Naive thymus-derived CD8-positive, alpha-beta T cell (primary cell): ENCODE measurements around the gene SNRPA1. TPM values are rescaled to one million over a fixed set of nuclear protein-coding genes. Genes with fewer than 3 reads are reported as not detected.

Experiments
- ATAC-seq, 2 donors: fragments of 150-1000 bp; cut with Tn5 transposase in 1 of 2; sonication (Bioruptor Pico), chemical (Tn5 transposase) in 1 of 2; 1 replicate in 1 of 2; 2 replicates in 1 of 2; pipeline ENCODE4 v1.10.0; 2021; ENCODE audit warnings: mild to moderate bottlenecking in 2 of 2, moderate library complexity in 2 of 2
- POLR2A ChIA-PET: fragments of 350-600 bp; sonication (Branson Sonifier 250); formaldehyde crosslinking; loops from one replicate; lab custom pipeline; 2021; ENCODE audit warnings: antibody characterized with exemption; lab: Charles Lee
- DNase-seq, 10 donors: peaks; one replicate each; pipeline versions ENCODE4 v3.0.0 to v3.0.0-alpha.2; 2020 to 2022
- H3K27ac Mint-ChIP-seq, 10 donors: one replicate each; pipeline ENCODE4 v1.8.0; 2020 to 2022; ENCODE audit warnings: mild to moderate bottlenecking in 10 of 10, mixed read lengths in 10 of 10, moderate library complexity in 4 of 10, inconsistent platforms in 1 of 10
- H3K27me3 Mint-ChIP-seq, 5 donors: one replicate each; pipeline ENCODE4 v1.8.0; 2021 to 2022; ENCODE audit warnings: mixed read lengths in 5 of 5
- H3K36me3 Mint-ChIP-seq, 3 donors: one replicate each; pipeline ENCODE4 v1.8.0; 2020 to 2022; ENCODE audit warnings: mixed read lengths in 3 of 3, mild to moderate bottlenecking in 2 of 3, inconsistent platforms in 1 of 3
- H3K4me1 Mint-ChIP-seq, 4 donors: one replicate each; pipeline ENCODE4 v1.8.0; 2021 to 2022; ENCODE audit warnings: mixed read lengths in 4 of 4
- H3K4me3 Mint-ChIP-seq, 10 donors: one replicate each; pipeline ENCODE4 v1.8.0; 2020 to 2022; ENCODE audit warnings: mild to moderate bottlenecking in 10 of 10, mixed read lengths in 10 of 10, moderate library complexity in 6 of 10, inconsistent platforms in 1 of 10
- H3K9me3 Mint-ChIP-seq, 9 donors: one replicate each; pipeline ENCODE4 v1.8.0; 2020 to 2022; ENCODE audit warnings: mixed read lengths in 9 of 9, mild to moderate bottlenecking in 3 of 9, inconsistent platforms in 1 of 9, moderate library complexity in 1 of 9
- polyA plus RNA-seq, 3 donors: library from polyadenylated mRNA; unstranded; fragments of 300-500 nt; fragmentation: Illumina TruSeq; gene quantifications; one replicate each; pipeline ENCODE4 v1.2.3, GENCODE V29; 2021
- total RNA-seq, 8 experiments: library from RNA in 2 of 8; stranded (reverse) in 2 of 8; gene quantifications; one replicate each; pipeline ENCODE4 v1.2.3 and lab custom pipeline; 2021 to 2026

SNRPA1 gene
- total and polyA plus RNA-seq, 5 experiments from 2014 or later: 52.5 to 136 (median 68.1) TPM

GRCh38 chr15:101317336-101317872, 22.4 kb upstream of the SNRPA1 start:
- no peak overlapping the region for H3K27ac Mint-ChIP-seq

GRCh38 chr15:101316529-101316928, 21.5 kb upstream of the SNRPA1 start:
- DNase-seq: no peak
- H3K36me3 Mint-ChIP-seq: no peaks in the 10 kb centered on the region
- no peaks in the 10 kb centered on the region for H3K9me3 Mint-ChIP-seq
- ATAC-seq: no peak
- no peak overlapping the region for H3K27ac Mint-ChIP-seq
- POLR2A ChIA-PET: interaction anchor here (1.3 kb wide), 1 partner anchor 60 kb away, joined by 3 read pairs; no protein-coding TSS in a partner anchor
- no peak overlapping the region for H3K4me3 Mint-ChIP-seq
- peaks cover 0 to 10% (median 9%) of the 10 kb centered on the region in 5 donors for H3K27me3 Mint-ChIP-seq
- H3K4me1 Mint-ChIP-seq: peaks cover 9 to 18% (median 14%) of the 10 kb centered on the region in 4 donors

More at GRCh38 chr15:101317336-101317872, 22.4 kb upstream of the SNRPA1 start:
- H3K36me3 Mint-ChIP-seq: peaks cover 0 to 3% (median 0%) of the 10 kb centered on the region in 3 donors
- ATAC-seq (no peak), DNase-seq (no peak)
- peaks cover 9 to 16% (median 14%) of the 10 kb centered on the region in 4 donors for H3K4me1 Mint-ChIP-seq
- POLR2A ChIA-PET: interaction anchor here (1.3 kb wide), 1 partner anchor 59 kb away, joined by 3 read pairs; no protein-coding TSS in a partner anchor
- H3K27me3 Mint-ChIP-seq: peaks cover 0 to 11% (median 1%) of the 10 kb centered on the region in 5 donors
- no peaks in the 10 kb centered on the region for H3K9me3 Mint-ChIP-seq
- no peak overlapping the region for H3K4me3 Mint-ChIP-seq

GRCh38 chr15:101315736-101316135, 20.7 kb upstream of the SNRPA1 start:
- peaks cover 6 to 12% (median 8%) of the 10 kb centered on the region in 4 donors for H3K4me1 Mint-ChIP-seq
- H3K27ac Mint-ChIP-seq: no peak overlapping the region
- no peak overlapping the region for H3K4me3 Mint-ChIP-seq
- DNase-seq (no peak), ATAC-seq (no peak)
- no peaks in the 10 kb centered on the region for H3K36me3 Mint-ChIP-seq
- POLR2A ChIA-PET: no interaction called here
- H3K9me3 Mint-ChIP-seq: no peaks in the 10 kb centered on the region
- H3K27me3 Mint-ChIP-seq: peaks cover 0 to 10% (median 8%) of the 10 kb centered on the region in 5 donors

- H3K36me3 Mint-ChIP-seq: no peaks in the 10 kb centered on the region
- POLR2A ChIA-PET: no interaction called here
- DNase-seq: no peak
These were observed 19.5 kb upstream of the SNRPA1 start for GRCh38 chr15:101314336-101315125.

GRCh38 chr15:101313041-101313761, 18.2 kb upstream of the SNRPA1 start:
- POLR2A ChIA-PET: no interaction called here
- DNase-seq: no peak
- Mint-ChIP-seq H3K36me3 (no peaks in the 10 kb centered on the region), H3K4me3 (no peak overlapping the region), H3K27ac (no peak overlapping the region), H3K9me3 (no peaks in the 10 kb centered on the region), H3K4me1 (peaks cover 0 to 2% (median 0%) of the 10 kb centered on the region in 4 donors), H3K27me3 (peaks cover 0 to 9% (median 3%) of the 10 kb centered on the region in 5 donors)
- ATAC-seq: no peak

More at GRCh38 chr15:101314336-101315125, 19.5 kb upstream of the SNRPA1 start:
- H3K9me3 Mint-ChIP-seq: no peaks in the 10 kb centered on the region
- peaks cover 0 to 2% (median under 1%) of the 10 kb centered on the region in 4 donors for H3K4me1 Mint-ChIP-seq
- H3K27me3 Mint-ChIP-seq: peaks cover 0 to 10% (median 6%) of the 10 kb centered on the region in 5 donors
- no peak overlapping the region for H3K4me3 Mint-ChIP-seq
- H3K27ac Mint-ChIP-seq: peak overlapping the region in 4 of 10 donors; percentile 27 to 41 (median 30)
- no peak for ATAC-seq

GRCh38 chr15:101310508-101310907, 15.5 kb upstream of the SNRPA1 start:
- POLR2A ChIA-PET: interaction anchor here (0.7 kb wide), 1 partner anchor 67 kb away, joined by 4 read pairs; no protein-coding TSS in a partner anchor
- Mint-ChIP-seq H3K36me3 (no peaks in the 10 kb centered on the region), H3K4me1 (peaks cover 0 to 2% (median 0%) of the 10 kb centered on the region in 4 donors), H3K27ac (no peak overlapping the region), H3K9me3 (no peaks in the 10 kb centered on the region), H3K27me3 (peaks cover 0 to 9% (median 3%) of the 10 kb centered on the region in 5 donors), H3K4me3 (no peak overlapping the region)
- DNase-seq: no peak
- no peak for ATAC-seq

GRCh38 chr15:101310161-101310480, 15.1 kb upstream of the SNRPA1 start:
- ATAC-seq (no peak), DNase-seq (no peak)
- no peaks in the 10 kb centered on the region for H3K36me3 Mint-ChIP-seq
- POLR2A ChIA-PET: no interaction called here
- peaks cover 0 to 9% (median 3%) of the 10 kb centered on the region in 5 donors for H3K27me3 Mint-ChIP-seq
- no peaks in the 10 kb centered on the region for H3K9me3 Mint-ChIP-seq
- H3K4me1 Mint-ChIP-seq: peaks cover 0 to 2% (median 0%) of the 10 kb centered on the region in 4 donors
- H3K4me3 Mint-ChIP-seq: no peak overlapping the region
- H3K27ac Mint-ChIP-seq: no peak overlapping the region

GRCh38 chr15:101309436-101310160, 14.6 kb upstream of the SNRPA1 start:
- Mint-ChIP-seq H3K4me3 (no peak overlapping the region), H3K36me3 (no peaks in the 10 kb centered on the region), H3K27me3 (peaks cover 0 to 9% (median 3%) of the 10 kb centered on the region in 5 donors), H3K4me1 (peaks cover 0 to 2% (median 0%) of the 10 kb centered on the region in 4 donors), H3K27ac (no peak overlapping the region), H3K9me3 (no peaks in the 10 kb centered on the region)
- POLR2A ChIA-PET: no interaction called here
- no peak for ATAC-seq
- DNase-seq: peak in 1 of 10 donors; percentile 12

- POLR2A ChIA-PET: no interaction called here
- Mint-ChIP-seq H3K36me3 (no peaks in the 10 kb centered on the region), H3K27ac (no peak overlapping the region), H3K4me1 (peaks cover 0 to 2% (median 0%) of the 10 kb centered on the region in 4 donors), H3K4me3 (no peak overlapping the region), H3K9me3 (no peaks in the 10 kb centered on the region), H3K27me3 (peaks cover 0 to 9% (median 2%) of the 10 kb centered on the region in 5 donors)
- DNase-seq (no peak), ATAC-seq (no peak)
These were observed 13.8 kb upstream of the SNRPA1 start for GRCh38 chr15:101308604-101309435.

- Mint-ChIP-seq H3K4me3 (no peak overlapping the region), H3K9me3 (no peaks in the 10 kb centered on the region), H3K36me3 (no peaks in the 10 kb centered on the region), H3K27ac (no peak overlapping the region), H3K27me3 (peaks cover 0 to 9% (median 2%) of the 10 kb centered on the region in 5 donors), H3K4me1 (peaks cover 0 to 2% (median 0%) of the 10 kb centered on the region in 4 donors)
- DNase-seq: peak in 1 of 10 donors; percentile 12
- no peak for ATAC-seq
- POLR2A ChIA-PET: no interaction called here
These were observed 13.0 kb upstream of the SNRPA1 start for GRCh38 chr15:101307897-101308603.
